ENCODE measurements around the gene NLGN2.

- TF ChIP-seq CTCF (conservative IDR thresholded peaks at IDR 0.05; ENCODE audit: low read depth in 2 of 2) (no peak), EZH2 (IDR thresholded peaks at IDR 0.05; ENCODE audit: low read depth, unreplicated experiment) (no peak), ETS1 (IDR thresholded peaks at IDR 0.05) (no peak)
Measured at GRCh38 chr17:7413346-7413985, 5.8 kb downstream of the NLGN2 start.

Measured in GM23338 (cell line).